Measurements from ENCODE around the gene SGPL1. TPM values are rescaled to one million over a fixed set of nuclear protein-coding genes. Genes with fewer than 3 reads are reported as not detected.

SGPL1 gene
- total and polyA plus RNA-seq, 10 of the 15 experiments (the other 5 are each of a cell fraction or from before 2014, with no cell fraction given) = 4.9 to 20.7 (median 10.6) TPM

GRCh38 chr10:70846795-70847194, 31.0 kb downstream of the SGPL1 start:
- POLR2A ChIA-PET = no interaction called here
- Histone ChIP-seq H3K9ac (ENCODE audit: control insufficient read depth, insufficient read depth, low read length) (no peak overlapping the region), H3K4me2 (ENCODE audit: control insufficient read depth, insufficient read depth) (no peak overlapping the region), H2AFZ (ENCODE audit: control insufficient read depth, low read depth, low read length) (no peak overlapping the region), H3K9me3 (replicated peaks; ENCODE audit: control insufficient read depth, insufficient read depth, low read length) (no peaks in the 10 kb centered on the region), H3K4me1 (ENCODE audit: control insufficient read depth, insufficient read depth, low read length) (no peaks in the 10 kb centered on the region), H3K27me3 (replicated peaks in 1 of 2; ENCODE audit: control insufficient read depth in 2 of 2, insufficient read depth in 2 of 2, low read length in 1 of 2) (no peaks in the 10 kb centered on the region), H3K27ac (ENCODE audit: control insufficient read depth, insufficient read depth) (no peak overlapping the region), H4K20me1 (ENCODE audit: control insufficient read depth, insufficient read depth) (no peaks in the 10 kb centered on the region), H3K36me3 (ENCODE audit: control insufficient read depth in 2 of 2, insufficient read depth in 2 of 2, low read length in 1 of 2) (0 out of 4 replicates have a peak, but pooled peaks cover 0 to 2% of the 10 kb centered on the region in 2 experiments), H3K4me3 (no peak overlapping the region), H3K79me2 (ENCODE audit: control insufficient read depth, insufficient read depth, low read length) (no peaks in the 10 kb centered on the region)
- no peak for FAIRE-seq
- intact Hi-C loops (cut with micrococcal nuclease; ENCODE audit: unreplicated experiment) (no loop called here), in situ Hi-C loops (cut with MboI) (no loop called here)
- 98% methylated on average over 2 of the region's 2 CpGs for WGBS (ENCODE audit: insufficient coverage, insufficient replicate concordance, low lambda C conversion rate, missing lambda C conversion rate)
- DNase-seq (ENCODE audit: low read depth, low spot score) = no peak
- TF ChIP-seq NFYB (IDR thresholded peaks at IDR 0.05; ENCODE audit: insufficient read depth, low read depth, low read length) (no peak), FOS (IDR thresholded peaks at IDR 0.05; ENCODE audit: borderline replicate concordance, extremely low read depth, insufficient read length) (no peak), ZNF217 (IDR thresholded peaks at IDR 0.05) (no peak), PAX5 (IDR thresholded peaks at IDR 0.05; ENCODE audit: borderline replicate concordance, low read depth, low read length) (no peak), EED (IDR thresholded peaks at IDR 0.05; ENCODE audit: low read depth) (no peak), NR2C2 (IDR thresholded peaks at IDR 0.05; ENCODE audit: borderline replicate concordance, control insufficient read depth, insufficient read length, low read depth) (no peak)
- RAD21 ChIA-PET (ENCODE audit: unreplicated experiment) = no interaction called here
- CTCF ChIA-PET = interaction anchor here (0.7 to 1.1 kb wide), 2 partner anchors 33 to 416 kb away, joined by 3 read pairs; no protein-coding TSS in a partner anchor
- no TSS peak for BruUV-seq (replicated peaks)
- no peak for ATAC-seq
- SMC1A ChIA-PET (ENCODE audit: uncharacterized antibody, unreplicated experiment) = interaction anchor here (1.1 to 1.7 kb wide), 3 partner anchors 9 to 25 kb away, joined by 3 to 6 read pairs (median 5); no protein-coding TSS in a partner anchor

DNA sequence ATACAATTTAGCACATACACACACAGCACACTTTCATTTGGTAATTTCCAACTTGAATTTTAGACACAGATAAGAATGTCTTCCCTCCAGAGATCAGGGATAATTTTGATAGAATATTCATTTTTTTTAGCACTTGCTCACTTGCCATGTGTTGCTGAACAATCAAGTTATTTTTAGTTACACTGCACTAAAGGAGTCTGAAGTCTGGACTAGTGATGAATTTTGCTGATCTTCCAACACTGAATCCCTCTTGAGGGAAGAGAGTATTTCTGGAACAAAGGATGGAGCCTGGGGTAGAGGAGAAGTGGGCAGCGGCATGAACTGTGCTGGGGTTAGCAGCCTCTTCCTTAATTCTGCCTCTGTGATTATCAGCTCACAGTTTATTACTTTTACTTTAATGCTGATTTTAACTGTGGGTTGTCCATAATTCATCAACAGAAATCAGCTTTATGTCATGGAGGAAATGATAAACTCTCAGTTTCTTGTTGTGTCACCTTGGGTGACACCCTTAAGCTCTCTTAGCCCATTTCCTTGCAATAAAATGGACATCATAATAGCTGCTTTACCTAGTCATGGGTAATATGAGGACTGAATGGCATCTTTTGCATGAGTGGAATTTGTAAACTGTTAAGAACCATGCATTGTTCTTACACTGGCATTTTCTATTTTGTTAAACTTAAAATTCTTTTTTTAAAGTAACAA, 32.1 kb downstream of the SGPL1 start:
- no peaks in the 10 kb centered on the region for H3K27me3 ChIP-seq (replicated peaks in 1 of 2; ENCODE audit: control insufficient read depth in 2 of 2, insufficient read depth in 2 of 2, low read length in 1 of 2)
- in situ Hi-C loops (cut with MboI) = no loop called here
- no peaks in the 10 kb centered on the region for H3K4me1 ChIP-seq (ENCODE audit: control insufficient read depth, insufficient read depth, low read length)
- no peaks in the 10 kb centered on the region for H3K9me3 ChIP-seq (replicated peaks; ENCODE audit: control insufficient read depth, insufficient read depth, low read length)
- no peaks in the 10 kb centered on the region for H4K20me1 ChIP-seq (ENCODE audit: control insufficient read depth, insufficient read depth)
- ATAC-seq = no peak
- no peak overlapping the region for H3K4me3 ChIP-seq
- no peak overlapping the region for H3K27ac ChIP-seq (ENCODE audit: control insufficient read depth, insufficient read depth)
- no peak for DNase-seq (ENCODE audit: low read depth, low spot score)
- no peak overlapping the region for H3K9ac ChIP-seq (ENCODE audit: control insufficient read depth, insufficient read depth, low read length)
- intact Hi-C loops (cut with micrococcal nuclease; ENCODE audit: unreplicated experiment) = no loop called here
- ChIA-PET RAD21 (ENCODE audit: unreplicated experiment) (no interaction called here), SMC1A (ENCODE audit: uncharacterized antibody, unreplicated experiment) (interaction anchor here (1.3 kb wide), 1 partner anchor 16 kb away, joined by 3 read pairs; no protein-coding TSS in a partner anchor), POLR2A (no interaction called here), CTCF (no interaction called here)
- no peak for FAIRE-seq
- TF ChIP-seq RFX5 (IDR thresholded peaks at IDR 0.05; ENCODE audit: low read depth, low read length) = no peak
- TF ChIP-seq KAT2A (conservative IDR thresholded peaks at IDR 0.05; ENCODE audit: control insufficient read depth, low read depth, low read length) = no peak
- no peak for TF ChIP-seq ZNF207 (IDR thresholded peaks at IDR 0.05; ENCODE audit: borderline replicate concordance)
- TF ChIP-seq EED (IDR thresholded peaks at IDR 0.05; ENCODE audit: low read depth) = no peak
- TF ChIP-seq IKZF1 (conservative IDR thresholded peaks at IDR 0.05) = no peak
- no peak for TF ChIP-seq SMAD5 (IDR thresholded peaks at IDR 0.05; ENCODE audit: low read depth)
- no peak for TF ChIP-seq CEBPZ (IDR thresholded peaks at IDR 0.05; ENCODE audit: low read depth, low read length)
- TF ChIP-seq RAD21 (IDR thresholded peaks at IDR 0.05; ENCODE audit: insufficient read depth, low read depth, low read length) = no peak
- TF ChIP-seq CREB1 (IDR thresholded peaks at IDR 0.05; ENCODE audit: low read depth) = no peak
- 100% methylated on average over 1 of the region's 1 CpG for WGBS (ENCODE audit: insufficient coverage, insufficient replicate concordance, low lambda C conversion rate, missing lambda C conversion rate)
- no peak overlapping the region for H2AFZ ChIP-seq (ENCODE audit: control insufficient read depth, low read depth, low read length)
- BruUV-seq (replicated peaks) = no TSS peak
- H3K4me2 ChIP-seq (ENCODE audit: control insufficient read depth, insufficient read depth) = no peak overlapping the region
- H3K36me3 ChIP-seq (ENCODE audit: control insufficient read depth in 2 of 2, insufficient read depth in 2 of 2, low read length in 1 of 2) = 0 out of 4 replicates have a peak, but pooled peaks cover 0 to 2% of the 10 kb centered on the region in 2 experiments
- H3K79me2 ChIP-seq (ENCODE audit: control insufficient read depth, insufficient read depth, low read length) = no peaks in the 10 kb centered on the region

Measured in GM12878 (cell line).